PFSK-1 (cell line): ENCODE results near the gene CDC42EP4.

Source experiments
- FOXP2 ChIP-seq: optimal IDR thresholded peaks from 2 replicates; pipeline ENCODE3; 2011; ENCODE audit warnings: borderline replicate concordance, control low read depth, inconsistent platforms; ENCODE audit not compliant: insufficient read depth; ENCODE audit errors: extremely low read length, extremely low read depth
- POLR2AphosphoS5 ChIP-seq: IDR thresholded peaks from 2 replicates; pipeline ENCODE4 v1.6.1; 2012; ENCODE audit warnings: low read depth, mild to moderate bottlenecking, control low read depth, low read length, moderate library complexity
- REST ChIP-seq, 2 experiments: IDR thresholded peaks; 2 replicates each; pipeline versions ENCODE4 v1.6.1 to v1.8.0; 2011 to 2012; ENCODE audit warnings: low read depth in 2 of 2, low read length in 2 of 2, control low read depth in 1 of 2, inconsistent platforms in 1 of 2, mild to moderate bottlenecking in 1 of 2, moderate library complexity in 1 of 2; ENCODE audit not compliant: insufficient read depth in 1 of 2
- SIN3A ChIP-seq: IDR thresholded peaks from 2 replicates; pipeline ENCODE4 v1.6.1; 2012; ENCODE audit warnings: mild to moderate bottlenecking, low read length, moderate library complexity, borderline replicate concordance; ENCODE audit not compliant: insufficient read depth
- TAF1 ChIP-seq: IDR thresholded peaks from 2 replicates; pipeline ENCODE4 v1.6.1; 2012; ENCODE audit warnings: low read length, control low read depth, borderline replicate concordance; ENCODE audit not compliant: insufficient read depth

The CDC42EP4 gene

GRCh38 chr17:73358668-73359067 lies 46.9 kb upstream of the CDC42EP4 start:
- TF ChIP-seq REST (IDR thresholded peaks at IDR 0.05; ENCODE audit: insufficient read depth in 1 of 2, low read depth in 2 of 2, low read length in 2 of 2) = no peak
- TF ChIP-seq SIN3A = no peak
- no peak for TF ChIP-seq POLR2AphosphoS5

- no peak for TF ChIP-seq FOXP2
- TF ChIP-seq TAF1 = no peak
- TF ChIP-seq POLR2AphosphoS5 = no peak
- TF ChIP-seq REST (IDR thresholded peaks at IDR 0.05; ENCODE audit: insufficient read depth in 1 of 2, low read depth in 2 of 2, low read length in 2 of 2) = no peak
- no peak for TF ChIP-seq SIN3A
Observed at GRCh38 chr17:73357981-73358380, 46.2 kb upstream of the CDC42EP4 start.

- TF ChIP-seq FOXP2 (no peak), TAF1 (no peak)
Observed at GRCh38 chr17:73357318-73357717, 45.5 kb upstream of the CDC42EP4 start.

- TF ChIP-seq REST (IDR thresholded peaks at IDR 0.05; ENCODE audit: insufficient read depth in 1 of 2, low read depth in 2 of 2, low read length in 2 of 2) (no peak), FOXP2 (no peak), POLR2AphosphoS5 (no peak), TAF1 (no peak), SIN3A (no peak)
Observed at GRCh38 chr17:73356561-73357170, 44.9 kb upstream of the CDC42EP4 start.

- no peak for TF ChIP-seq POLR2AphosphoS5
- TF ChIP-seq SIN3A = no peak
- TF ChIP-seq TAF1 = no peak
- TF ChIP-seq REST (IDR thresholded peaks at IDR 0.05; ENCODE audit: insufficient read depth in 1 of 2, low read depth in 2 of 2, low read length in 2 of 2) = no peak
- TF ChIP-seq FOXP2 = no peak
Observed at GRCh38 chr17:73354423-73355284, 42.9 kb upstream of the CDC42EP4 start.
